Loucy (cell line): ENCODE measurements around the gene CCR6.

Experiments used
- CTCF ChIP-seq: fragments of 200-600 bp; sonication (generic); conservative IDR thresholded peaks from 2 replicates; pipeline ENCODE4 v1.5.1; 2014; ENCODE audit warnings: mild to moderate bottlenecking, antibody characterized with exemption, low read length
- EZH2phosphoT487 ChIP-seq: fragments of 200-600 bp; IDR thresholded peaks from 2 replicates; pipeline ENCODE4 v1.6.1; 2018; ENCODE audit warnings: antibody characterized with exemption, mild to moderate bottlenecking, moderate library complexity, borderline replicate concordance

- TF ChIP-seq CTCF (no peak), EZH2phosphoT487 (no peak)
Measured at GRCh38 chr6:167113935-167114910, 8.7 kb upstream of the CCR6 start.
